Omental fat pad (tissue), 4 donors: ENCODE measurements around the gene EDNRB. TPM values are rescaled to one million over a fixed set of nuclear protein-coding genes. Genes with fewer than 3 reads are reported as not detected.
A peak's percentile ranks its signal among the peaks of the same experiment; 100 is the strongest.

Source experiments
- ATAC-seq: fragments of 150-250 bp; one replicate; pipeline ENCODE4 v1.9.1; 2016; ENCODE audit warnings: mild to moderate bottlenecking, moderate library complexity; ENCODE audit not compliant: low FRiP score
- DNase-seq: peaks from one replicate; pipeline ENCODE4 v3.0.0-alpha.2; 2019; ENCODE audit warnings: low spot score
- total RNA-seq, 4 donors: library from RNA; depleted of rRNA; stranded (reverse); fragments of >200 nt; gene quantifications; one replicate each; pipeline ENCODE4 v1.1.0, GENCODE V29; 2016
- TF ChIP-seq, protein P1 (sequence below), 3 donors: fragments of 450-650 bp; IDR thresholded peaks; one replicate each; pipeline ENCODE4 v1.5.1; 2016 to 2017; ENCODE audit warnings: antibody characterized with exemption in 3 of 3, mild to moderate bottlenecking in 3 of 3, moderate library complexity in 2 of 3

The EDNRB gene
- total RNA-seq, 4 donors from 2014 or later: 90.2 to 235 (median 184) TPM

DNA sequence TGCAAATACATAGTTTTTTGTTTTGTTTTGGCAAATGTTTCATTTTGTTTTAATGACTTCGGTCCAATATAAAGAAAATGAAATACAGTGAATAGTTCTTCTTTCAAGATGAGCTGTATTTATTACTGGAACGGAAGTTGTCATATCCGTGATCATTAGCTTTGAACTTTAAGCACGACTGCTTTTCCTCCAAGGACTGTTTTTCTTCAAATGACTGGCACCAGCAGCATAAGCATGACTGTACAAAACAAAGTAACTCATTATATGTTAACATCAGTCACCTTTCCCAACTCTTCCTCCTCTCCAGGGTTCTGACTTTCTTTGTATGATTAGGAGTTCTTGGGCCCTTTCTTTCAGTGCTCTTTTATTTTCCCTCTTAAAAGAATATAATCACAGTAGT is 20.5 kb downstream of the EDNRB start:
- ATAC-seq (peak; percentile 39), DNase-seq (no peak)
- TF ChIP-seq, protein P1, sequence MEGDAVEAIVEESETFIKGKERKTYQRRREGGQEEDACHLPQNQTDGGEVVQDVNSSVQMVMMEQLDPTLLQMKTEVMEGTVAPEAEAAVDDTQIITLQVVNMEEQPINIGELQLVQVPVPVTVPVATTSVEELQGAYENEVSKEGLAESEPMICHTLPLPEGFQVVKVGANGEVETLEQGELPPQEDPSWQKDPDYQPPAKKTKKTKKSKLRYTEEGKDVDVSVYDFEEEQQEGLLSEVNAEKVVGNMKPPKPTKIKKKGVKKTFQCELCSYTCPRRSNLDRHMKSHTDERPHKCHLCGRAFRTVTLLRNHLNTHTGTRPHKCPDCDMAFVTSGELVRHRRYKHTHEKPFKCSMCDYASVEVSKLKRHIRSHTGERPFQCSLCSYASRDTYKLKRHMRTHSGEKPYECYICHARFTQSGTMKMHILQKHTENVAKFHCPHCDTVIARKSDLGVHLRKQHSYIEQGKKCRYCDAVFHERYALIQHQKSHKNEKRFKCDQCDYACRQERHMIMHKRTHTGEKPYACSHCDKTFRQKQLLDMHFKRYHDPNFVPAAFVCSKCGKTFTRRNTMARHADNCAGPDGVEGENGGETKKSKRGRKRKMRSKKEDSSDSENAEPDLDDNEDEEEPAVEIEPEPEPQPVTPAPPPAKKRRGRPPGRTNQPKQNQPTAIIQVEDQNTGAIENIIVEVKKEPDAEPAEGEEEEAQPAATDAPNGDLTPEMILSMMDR (IDR thresholded peaks at IDR 0.05): no peak

DNA sequence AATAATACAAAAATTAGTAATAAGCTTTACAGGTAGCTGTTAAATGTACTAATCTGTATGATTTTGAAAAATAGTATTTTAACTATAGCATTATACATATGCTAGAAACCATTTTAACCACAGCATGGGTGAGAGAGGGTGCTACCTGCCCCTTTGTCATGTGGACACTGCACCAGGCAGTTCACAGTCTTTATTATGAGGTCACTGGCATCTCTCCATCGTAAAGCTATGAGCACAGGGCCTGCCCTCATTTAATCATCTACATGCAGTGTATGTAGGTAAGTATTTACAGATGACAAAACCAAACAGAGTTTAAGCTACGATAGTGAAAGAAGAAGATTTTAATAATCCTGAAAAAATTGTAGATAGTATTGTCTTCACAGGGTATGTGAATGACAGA is 21.7 kb downstream of the EDNRB start:
- TF ChIP-seq, protein P1 (IDR thresholded peaks at IDR 0.05): no peak
- DNase-seq (no peak), ATAC-seq (peak; percentile 54)

DNA sequence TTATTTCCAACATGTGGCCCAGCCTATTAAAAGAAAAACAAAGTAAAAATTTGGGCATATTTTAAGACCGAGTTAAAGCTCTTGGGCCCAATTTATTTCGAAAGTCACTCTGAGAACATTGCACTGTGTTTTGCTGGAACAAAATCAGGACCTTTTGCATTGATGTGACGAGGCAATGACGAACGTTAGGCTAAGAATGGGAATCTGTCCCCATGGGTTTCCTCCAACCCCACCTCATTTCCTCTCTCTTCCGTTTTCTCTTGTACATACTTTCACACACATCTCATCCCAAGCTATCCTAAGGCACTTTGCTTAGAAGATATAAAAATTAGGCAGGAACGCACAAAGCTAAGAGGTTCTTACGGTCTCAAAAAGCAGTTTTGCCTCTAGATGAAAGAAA is 22.1 kb downstream of the EDNRB start:
- TF ChIP-seq, protein P1 (IDR thresholded peaks at IDR 0.05): no peak
- ATAC-seq (peak; percentile 66), DNase-seq (no peak)

DNA sequence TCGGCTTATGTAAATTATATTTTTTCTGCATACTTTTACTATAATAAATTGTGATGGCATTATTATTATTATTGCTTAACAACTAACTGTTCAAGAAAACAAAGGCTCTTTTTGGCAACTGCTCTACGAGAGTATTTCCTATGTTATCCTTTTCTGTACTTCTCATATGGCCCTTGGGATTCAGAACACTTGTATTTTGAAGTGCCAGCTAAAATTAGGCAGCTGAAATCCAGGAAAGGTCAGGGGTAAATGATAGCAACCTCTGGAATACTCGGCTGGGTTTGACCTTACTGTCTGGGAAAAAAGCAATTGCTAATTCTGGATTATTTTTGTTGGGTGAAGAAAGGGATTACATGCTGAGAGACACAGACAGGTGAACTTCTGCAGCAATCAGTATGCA is 23.9 kb downstream of the EDNRB start:
- TF ChIP-seq, protein P1 (IDR thresholded peaks at IDR 0.05): no peak
- DNase-seq: no peak

DNA sequence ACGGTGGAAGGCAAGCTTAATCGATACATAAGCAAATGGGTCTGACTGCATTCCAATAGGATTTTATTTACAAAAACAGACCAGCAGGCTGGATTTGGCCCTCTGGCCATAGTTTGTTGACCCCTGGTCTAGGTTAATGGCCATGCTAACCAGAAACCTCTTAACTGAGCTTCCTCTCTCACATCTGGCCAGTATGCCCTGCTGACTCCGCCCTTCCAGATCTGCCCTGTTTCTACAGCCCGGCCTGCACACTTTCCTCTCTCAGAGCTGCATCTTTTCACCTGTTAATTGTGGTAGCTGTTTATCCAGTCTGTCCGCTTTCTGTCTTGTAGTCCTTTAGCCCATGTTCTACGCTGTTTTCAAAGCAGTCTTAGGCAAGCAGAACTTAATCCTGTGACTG is 25.6 kb downstream of the EDNRB start:
- ATAC-seq (no peak), DNase-seq (no peak)
- TF ChIP-seq, protein P1 (IDR thresholded peaks at IDR 0.05): no peak

More for the DNA sequence above, 23.9 kb downstream of the EDNRB start:
- ATAC-seq: no peak

DNA sequence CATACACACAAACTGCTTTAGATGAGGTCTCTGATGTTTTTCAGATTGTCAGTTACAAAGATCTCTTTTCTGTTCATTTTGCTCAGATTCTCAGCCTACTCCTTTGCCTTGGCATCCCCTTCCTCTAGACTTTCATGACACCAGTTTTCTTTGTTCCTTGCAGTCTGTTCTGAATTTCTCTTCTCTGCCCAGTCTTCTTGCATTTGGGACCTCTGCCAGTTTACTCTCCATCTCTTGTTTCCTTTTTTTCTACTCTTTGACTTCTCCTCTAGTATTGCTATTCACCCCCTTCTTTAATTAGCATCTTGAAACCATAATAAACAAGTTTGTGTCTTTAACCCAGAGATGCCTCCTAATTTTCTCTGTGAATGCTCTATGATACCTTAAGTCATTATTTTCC is 26.1 kb downstream of the EDNRB start:
- ATAC-seq: no peak
- TF ChIP-seq, protein P1 (IDR thresholded peaks at IDR 0.05): no peak
- DNase-seq: no peak

DNA sequence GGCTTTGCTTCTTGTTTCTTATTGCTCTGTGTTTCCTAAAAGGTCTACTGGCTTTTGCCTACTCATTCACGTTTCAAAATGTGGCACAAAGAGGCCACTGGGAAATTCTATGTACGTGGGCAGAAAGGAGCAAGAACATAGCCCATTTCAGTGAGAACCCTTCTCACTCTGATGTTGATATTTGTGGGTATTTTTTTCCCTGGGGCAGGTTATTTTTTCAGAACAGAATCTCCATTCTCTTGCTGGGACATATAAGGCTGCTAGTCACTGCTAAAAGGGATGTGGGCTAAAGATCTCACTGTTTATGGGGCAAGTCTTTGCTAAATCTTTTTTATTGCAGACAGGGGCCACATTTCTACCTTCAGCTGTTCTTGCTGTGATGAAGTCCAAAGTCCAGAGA is 27.1 kb downstream of the EDNRB start:
- ATAC-seq (no peak), DNase-seq (no peak)
- TF ChIP-seq, protein P1 (IDR thresholded peaks at IDR 0.05): no peak
